Effector CD4-positive, alpha-beta T cell (primary cell): ENCODE data around the gene IP6K2.
A peak's percentile ranks its signal among the peaks of the same experiment; 100 is the strongest.

Source experiments
- DNase-seq: peaks from one replicate; pipeline ENCODE4 v3.0.0-alpha.2; 2020

Gene IP6K2

DNA sequence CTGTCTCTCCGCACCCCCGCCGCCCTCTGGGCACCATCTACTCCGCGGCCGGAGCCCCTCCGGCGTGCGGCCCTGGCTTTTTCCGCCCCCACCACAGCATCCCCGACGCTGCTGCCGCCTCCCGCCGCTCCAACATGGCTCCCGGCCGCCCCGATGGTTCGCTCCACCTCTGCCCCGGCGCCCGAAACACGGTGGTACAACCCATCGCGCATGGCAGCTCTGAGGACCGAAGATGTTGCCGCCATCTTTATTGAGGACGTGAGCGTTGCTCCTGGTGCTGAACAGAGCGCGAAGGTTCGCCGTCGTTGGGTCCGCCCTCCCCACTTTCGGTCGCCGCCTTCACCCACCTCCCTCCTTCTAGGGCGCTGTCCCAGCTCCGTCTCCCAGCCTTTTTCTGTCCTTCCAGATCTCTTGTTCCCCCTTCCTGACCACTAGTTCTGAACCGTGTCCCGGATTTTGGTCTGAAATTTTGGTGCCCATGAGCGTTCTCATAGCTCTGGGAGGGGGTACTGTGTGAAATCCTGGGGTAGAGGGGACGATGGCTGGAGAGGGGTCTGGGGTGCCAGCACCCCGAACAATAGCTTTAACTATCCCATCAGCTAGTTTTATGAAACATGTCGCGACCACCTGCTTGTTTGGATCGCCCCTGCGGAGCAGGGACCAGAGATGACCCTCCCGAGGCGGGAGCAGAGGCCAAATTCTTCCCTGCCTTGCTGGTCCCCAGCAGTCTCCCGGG lies 54.1 kb downstream of the IP6K2 start, which contains the start of gene CELSR3:
Gene CELSR3, minus strand, starts transcription at position 134 of the 736 bp plus-strand sequence. CDS start 252 bp downstream, outside the sequence.
- peak; percentile 33 for DNase-seq

DNA sequence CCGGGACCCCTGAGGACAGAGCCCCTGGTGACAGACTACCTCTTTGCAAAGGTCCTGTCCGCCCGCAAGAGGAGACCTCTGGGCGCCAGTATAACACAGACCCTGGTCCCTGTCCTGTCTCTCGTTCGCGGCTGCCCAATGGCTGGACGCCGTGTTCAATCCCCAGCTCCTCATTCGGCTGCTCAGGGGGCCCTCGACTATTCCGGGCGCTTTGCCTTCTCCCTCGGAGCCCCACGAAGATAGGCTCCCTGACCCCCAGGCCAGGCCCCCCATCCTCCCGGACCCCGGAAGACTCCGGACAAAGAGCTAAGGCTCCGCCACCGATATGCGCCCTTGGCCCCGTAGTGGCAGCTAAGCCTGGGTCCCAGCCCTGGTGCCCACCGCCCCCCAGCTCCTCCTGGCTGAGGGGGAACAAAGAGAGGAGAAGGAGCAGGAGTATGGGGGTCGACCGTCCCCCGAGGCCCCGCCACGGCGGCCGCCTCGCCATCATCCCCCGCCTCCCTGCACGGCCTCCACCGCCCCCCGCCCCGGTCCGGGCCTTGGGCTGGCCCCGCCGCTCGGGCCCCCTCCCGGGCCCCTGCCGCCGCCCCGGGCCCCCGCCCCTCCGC lies 54.8 kb downstream of the IP6K2 start:
- DNase-seq = no peak

DNA sequence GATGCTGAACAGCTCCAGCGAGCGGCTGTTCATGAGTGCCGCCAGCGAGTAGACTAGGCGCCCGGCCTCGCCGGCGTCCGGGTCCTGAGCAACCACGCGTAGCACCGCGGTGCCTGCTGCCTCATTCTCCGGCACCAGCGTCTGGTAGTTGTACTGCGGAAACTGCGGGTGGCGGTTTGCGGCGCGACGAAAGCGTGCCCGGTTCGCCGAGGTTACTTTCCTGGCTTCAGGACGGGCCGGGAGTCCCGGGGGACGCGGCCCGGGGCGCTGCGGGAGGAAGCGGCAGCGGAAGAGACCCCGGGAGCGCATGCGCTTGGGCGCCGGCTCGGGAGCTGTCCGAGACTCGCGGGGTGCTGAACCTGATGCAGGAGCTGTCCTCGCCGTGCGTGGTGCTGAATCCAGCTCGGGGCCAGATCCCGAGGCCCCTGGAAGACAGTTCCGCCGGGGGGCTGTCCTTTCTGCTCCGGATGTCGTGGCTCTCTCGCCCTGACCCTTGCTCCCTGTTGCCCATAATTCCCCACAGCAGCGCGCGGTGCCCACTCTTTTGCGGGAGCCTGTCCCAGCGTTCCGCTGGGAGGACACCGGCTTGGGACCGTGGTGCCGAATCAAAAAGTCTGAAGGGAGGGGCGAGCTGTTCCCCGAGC lies 55.4 kb downstream of the IP6K2 start:
- DNase-seq = peak; percentile 71

DNA sequence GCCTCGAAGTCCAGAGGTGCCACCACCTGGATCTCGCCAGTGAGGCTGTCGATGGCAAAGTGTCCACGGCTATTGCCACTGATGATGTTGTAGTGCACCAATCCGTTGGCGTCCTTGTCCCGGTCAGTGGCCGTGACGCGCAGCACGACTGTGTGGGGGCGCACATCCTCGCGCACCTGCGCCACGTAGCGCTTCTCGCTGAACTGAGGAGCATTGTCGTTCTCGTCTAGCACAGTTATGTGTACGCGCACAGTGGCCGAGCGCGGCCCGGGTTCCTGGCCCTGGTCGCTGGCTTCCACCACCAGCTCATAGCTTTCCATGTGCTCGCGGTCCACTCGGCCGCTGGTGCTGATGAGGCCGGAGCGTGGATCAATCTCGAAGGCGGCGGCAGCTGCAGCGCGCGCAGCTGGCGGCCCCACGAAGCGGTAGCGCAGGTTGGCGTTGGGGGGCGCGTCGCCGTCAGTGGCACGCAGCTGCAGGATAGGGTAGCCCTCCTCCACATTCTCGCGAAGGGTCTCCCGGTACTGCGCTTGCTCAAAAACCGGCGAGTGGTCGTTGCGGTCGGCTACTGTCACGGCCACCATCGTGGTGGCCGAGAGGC lies 56.1 kb downstream of the IP6K2 start:
- no peak for DNase-seq

DNA sequence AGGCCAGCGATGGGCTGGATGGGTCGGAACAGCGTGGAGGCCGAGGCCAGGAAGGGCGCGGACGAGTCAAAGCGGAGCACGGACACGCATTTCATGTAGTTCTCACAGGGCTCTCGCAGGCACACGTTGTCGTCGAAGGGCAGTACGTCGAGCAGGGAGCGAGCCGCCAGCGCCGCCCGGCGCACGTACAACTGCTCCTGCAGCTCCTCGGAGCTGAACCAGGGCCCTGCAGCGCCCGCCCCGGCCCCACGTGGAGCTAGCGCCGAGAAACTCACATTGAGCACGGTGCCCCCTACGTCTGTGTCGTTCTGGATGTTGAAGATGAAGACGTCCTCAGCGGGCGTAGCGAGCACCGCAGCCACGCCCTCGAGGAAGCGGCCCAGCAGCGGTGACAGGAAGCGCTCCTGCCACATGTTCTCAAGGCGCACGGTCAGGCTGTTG lies 60.2 kb downstream of the IP6K2 start:
- DNase-seq = no peak

DNA sequence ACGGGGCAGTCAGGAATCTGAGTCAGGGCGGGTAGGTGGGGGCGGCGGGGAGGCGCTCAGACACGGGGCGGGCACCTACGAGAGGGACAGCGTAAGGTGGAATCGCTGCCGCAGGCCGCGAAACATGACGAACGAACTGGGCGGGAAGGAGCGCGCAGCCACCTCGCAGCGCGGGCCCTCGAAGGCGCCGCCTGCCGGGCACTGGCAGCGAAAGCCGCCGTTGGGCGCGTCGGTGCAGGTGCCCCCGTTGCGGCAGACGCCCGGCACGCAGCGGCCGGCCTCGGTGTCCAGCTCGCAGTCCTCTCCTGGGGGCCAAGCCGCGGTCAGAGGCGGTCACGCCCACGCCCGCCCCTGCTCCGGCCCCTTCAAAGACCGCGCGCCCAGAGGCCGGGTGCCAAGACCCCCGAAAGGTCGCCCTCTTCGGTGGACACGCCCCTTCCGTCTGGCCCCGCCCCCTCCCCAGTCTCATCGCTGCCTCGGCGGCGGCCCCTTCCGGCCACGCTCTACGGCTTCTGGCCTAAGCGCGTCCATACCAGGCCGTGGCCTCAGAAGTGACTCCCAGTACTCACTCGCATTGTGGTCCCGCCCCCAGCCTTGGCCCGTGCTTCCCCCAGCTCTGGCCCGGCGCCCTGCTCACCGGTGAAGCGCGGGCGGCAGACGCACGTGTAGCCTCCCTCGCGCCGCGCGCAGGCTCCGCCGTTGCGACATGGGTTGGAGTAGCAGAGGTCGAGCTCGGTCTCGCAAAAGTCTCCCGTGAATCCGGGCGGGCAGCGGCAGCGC lies 60.8 kb downstream of the IP6K2 start:
- peak; percentile 76 for DNase-seq

DNA sequence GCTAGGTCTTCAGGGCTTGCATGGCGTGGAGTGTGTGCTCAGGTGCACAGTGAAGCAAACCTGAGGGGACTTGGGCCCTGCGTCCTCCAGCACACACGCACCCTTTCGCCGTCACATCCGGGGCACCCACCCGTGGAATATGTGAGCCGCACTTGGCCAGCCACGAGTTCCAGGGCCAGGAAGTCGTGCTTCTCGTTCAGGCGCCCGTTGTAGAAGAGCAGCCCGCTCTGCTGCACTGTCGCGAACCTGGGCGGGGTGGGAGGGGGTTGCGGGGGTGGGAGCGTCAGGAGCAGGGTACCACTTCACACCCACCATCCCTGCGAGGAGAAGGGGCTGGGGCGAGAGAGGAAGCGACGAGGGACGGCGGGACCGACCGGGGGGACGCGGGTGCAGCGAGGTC lies 61.4 kb downstream of the IP6K2 start:
- peak; percentile 38 for DNase-seq

DNA sequence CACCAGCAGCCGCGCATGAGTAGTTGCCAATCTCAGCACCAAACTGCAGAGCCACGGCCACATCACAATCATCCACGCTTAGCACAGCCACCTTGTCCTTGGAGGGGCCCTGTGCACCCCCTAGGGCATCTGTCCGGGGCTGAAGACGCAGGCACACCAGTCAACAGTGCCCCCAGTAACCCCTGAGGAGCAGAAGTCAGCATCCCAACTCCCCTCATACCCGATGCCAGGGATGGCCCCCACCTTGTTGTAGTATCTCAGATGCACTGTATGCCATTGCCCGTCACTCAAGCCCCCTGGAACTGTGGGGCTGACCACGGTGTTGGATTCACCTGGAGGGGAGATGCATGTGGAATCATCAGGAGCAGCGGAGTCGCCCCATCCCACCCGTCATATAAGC lies 62.0 kb downstream of the IP6K2 start:
- DNase-seq = no peak

DNA sequence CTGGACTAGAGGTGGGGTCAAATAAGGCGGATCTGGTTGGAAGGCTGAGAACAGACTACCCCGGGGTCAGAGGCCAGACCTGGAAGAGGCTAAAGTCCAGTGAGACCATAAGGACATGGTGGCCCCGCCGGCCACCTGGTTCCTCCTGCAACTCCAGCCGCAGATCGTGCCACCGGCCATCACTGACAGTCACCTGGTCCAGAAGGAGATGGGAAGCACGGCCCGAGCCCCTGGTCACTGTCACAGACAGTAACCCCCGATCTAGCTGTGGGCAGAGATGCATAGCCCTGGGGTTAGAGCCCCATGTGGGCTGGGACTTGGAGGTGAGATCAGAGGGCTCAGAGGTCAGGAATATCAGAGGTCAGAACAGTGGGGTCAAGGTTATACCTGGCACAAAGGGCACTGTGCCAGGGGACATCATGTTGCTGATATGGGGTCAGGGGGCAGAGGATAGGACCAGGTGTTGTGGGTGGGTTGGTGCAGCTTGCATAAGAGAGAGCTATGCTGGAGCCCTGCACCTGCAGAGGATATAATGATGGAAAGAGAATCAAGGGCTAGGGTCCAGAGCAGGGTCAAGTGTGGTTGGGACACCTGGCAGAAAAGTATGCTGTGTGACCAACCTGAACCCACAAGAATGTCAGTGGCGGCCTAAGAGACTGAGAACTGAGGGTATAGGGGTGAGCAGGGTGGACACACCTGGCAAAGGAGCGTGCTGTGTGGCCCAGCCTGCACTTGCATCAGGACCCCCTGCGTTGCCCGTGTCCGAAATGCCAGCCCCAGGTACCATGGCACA lies 63.9 kb downstream of the IP6K2 start:
- DNase-seq = no peak

DNA sequence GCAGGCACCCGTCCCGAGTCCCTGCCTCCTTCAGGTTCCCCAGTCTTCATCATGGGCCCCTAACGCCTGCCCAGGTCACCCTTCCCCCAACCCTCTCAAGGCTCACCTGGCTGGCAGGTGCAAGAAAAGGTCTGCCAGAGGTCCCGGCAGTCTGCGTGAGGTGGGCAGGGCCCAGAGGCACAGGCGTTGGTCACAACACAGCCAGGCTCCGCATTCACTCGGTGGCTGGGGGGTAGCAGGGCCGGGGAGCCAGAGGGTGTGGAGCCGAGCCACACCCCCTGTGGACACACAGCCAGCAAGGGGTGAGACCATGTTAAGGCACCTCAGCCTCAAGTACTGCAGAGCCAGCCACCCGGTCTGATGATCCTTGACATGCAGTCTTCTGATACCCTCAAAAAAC lies 65.2 kb downstream of the IP6K2 start:
- no peak for DNase-seq

DNA sequence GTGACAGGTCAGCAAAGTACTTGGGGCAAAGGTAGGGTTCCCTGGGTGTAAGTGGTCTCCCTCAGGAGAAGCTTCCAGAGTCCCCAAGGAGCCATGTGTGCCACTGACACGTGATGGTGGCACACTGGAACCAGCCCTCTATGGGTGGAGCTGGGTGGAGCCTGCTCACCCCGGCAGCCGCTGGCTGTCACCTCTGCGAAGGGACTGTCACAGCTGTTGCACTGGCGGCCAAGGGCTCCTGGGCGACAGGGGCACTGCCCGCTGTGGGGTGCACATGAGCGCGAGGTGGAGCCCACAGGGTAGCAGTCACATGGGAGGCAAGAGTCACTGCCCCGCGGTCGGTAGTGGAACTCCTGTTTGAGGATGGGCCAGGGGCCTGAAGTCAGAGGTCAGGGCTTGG lies 66.3 kb downstream of the IP6K2 start:
- DNase-seq = no peak

DNA sequence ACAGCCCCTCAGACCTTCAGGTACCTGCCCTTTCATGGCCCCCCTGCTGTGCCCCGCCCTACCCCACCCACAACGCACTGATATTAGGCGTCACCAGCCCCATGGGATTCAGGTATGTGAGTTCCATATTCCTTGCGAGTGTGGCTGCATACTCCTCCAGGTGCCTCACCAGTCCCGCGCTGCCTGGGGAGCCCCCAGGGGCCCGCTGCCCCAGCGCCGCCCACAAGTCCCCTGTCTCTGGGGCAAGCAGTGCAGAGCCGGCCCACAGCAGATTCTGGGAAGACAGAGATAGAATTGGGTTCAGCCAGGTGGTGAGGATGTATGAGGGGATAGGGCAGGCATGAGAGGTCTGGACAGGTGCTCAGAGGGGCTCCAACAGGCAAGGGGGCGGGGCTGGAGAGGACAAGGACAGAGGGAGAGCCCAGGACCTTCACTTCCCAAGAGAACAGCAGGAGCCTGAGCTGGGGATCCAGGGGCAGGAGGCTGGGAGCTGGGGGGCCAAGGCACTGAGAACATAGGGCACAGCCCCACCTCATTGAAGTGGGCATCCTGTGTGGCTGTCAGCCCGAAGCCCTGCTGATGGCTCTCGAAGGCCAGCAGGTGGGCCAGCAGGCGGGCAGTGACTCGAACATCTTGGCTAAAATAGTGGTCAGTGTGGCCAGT lies 68.7 kb downstream of the IP6K2 start:
- DNase-seq = no peak

DNA sequence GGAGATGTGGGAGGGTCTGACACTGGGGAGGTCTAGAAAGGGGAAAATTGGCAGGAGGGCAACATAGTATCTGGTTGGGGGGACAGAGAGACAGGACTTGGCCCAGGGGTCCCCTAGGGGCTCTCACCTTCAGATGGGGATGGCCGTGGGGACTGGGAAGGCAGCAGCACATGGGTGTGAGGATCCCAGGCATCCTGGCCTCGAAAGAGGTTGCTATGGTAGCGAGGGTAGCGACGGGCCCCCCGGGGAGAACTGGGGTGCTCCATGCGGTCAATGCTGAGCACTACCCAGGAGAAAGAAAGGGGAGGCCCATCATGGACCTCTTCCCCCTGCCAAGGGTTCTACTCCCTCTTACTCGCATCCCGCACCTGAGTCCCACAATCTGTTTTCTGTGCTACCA lies 69.3 kb downstream of the IP6K2 start:
- no peak for DNase-seq

DNA sequence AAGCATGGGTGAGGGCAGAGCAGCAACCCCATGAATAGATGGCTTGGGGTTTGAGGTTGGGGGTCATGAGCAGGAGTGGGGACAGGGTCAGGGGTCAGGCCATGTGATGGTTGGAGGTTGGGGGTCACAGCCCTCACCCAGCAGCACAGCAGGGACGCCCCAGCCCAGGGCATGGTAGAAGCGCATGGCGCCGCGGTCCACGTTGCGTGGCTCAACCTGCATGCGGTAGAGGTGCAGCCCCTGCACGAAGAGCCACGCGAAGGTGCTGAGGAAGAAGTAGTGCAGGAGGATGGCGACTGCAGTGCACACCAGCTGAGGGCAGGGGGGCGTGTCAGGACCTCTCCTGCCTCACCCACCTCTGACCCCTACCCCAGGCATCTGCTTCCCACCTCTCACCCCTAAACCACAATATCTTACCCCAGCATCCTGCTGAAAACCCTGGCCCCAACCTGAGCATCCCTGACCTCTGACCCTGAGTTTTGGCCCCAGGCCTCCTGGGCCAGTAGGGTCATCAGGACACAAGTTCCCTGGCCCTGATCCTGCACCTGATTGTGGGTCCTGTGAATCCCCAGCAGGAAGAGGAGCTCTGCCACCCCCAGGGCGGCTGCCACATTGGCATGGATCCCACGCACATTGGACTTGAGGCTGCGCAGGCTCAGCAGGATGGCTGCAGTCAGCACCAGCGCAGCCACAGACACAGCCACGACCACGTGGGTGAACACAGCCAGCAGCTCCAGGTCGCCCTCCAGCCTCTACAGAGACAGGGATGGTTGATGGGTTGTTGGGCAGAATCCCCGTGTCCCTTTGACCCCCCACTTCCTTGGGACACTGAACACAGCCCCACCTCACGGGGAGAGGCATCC lies 71.9 kb downstream of the IP6K2 start:
- DNase-seq = no peak

DNA sequence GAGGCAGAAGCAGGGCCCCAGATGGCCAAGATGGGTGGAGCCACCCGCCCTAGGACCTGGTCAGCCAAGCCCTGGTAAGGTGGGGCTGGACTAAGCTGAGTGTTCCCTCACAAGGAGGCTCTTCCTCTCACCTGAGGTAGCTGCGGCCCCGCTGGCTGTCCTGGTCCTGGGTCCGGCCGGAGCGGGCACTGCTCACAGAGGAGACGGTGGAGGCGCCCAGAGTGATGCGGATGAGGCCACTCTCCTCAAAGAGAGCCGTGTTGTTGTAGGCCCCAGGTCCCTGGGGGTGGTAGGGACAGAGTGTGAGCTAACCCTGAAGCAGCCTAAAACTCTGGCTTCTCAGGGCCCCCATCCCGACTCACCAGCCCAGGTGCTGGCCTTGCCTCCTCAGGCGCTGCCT lies 74.4 kb downstream of the IP6K2 start:
- DNase-seq = no peak

DNA sequence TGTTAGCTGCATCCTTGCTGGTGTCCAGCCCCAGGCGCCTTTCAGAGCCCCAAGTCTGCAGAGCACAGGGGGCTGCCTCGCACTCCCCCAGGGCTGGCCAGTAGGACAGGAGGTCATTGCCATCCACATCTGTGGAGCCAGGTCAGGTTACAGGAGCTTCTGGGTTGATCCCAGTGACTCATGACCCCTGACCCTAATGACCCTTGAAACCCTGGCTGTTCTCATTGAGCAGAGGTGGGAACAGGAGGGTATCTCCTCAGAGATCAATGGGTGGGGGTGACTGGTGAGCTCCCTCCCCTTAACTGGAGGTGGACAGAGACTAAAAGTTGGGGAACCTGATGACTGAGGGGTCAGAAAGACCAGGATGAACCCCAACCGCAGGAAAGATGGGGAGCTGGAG lies 75.6 kb downstream of the IP6K2 start:
- DNase-seq = no peak

DNA sequence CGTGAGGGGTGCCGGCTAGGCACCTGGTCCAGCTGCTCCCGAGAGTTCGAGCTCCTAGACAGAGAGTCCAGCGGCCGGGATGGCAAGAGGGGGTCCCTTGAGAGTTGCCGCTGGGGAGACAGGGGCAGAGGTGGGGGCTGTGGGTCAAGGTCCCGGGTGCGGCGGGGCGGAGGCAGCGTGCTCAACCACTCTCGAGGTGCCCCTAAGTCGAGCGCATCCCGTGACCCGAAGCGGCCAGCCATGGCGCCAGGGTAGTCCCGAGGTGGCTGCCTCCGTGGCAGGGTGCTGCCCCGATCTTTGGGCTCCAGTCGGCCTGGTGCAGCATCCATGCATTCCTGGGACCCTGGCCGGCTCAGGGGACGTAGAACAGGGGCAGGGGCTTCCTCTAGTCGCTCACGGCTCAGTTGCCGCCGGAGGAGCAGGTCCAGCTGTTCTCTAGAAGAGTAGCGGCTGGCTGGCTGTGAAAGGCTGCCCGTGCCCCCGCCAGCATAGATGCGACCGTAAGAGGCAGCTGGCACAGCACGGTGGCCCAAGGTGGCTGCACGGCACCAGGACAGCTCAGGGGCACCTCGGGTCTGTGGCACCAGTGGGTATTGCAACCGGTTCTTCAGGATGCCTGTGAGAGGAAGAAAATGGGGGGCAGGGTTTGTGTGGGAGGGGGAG lies 76.9 kb downstream of the IP6K2 start:
- DNase-seq = no peak
